GM18519 (cell line): Measurements from ENCODE around the gene PICK1.

Experiments used
- ATAC-seq: cut with Tn5 transposase; IDR thresholded peaks from one replicate; pipeline ENCODE4 v1.9.1; 2021; ENCODE audit warnings: mild to moderate bottlenecking, moderate library complexity; ENCODE audit not compliant: unreplicated experiment, low FRiP score

Gene PICK1

DNA sequence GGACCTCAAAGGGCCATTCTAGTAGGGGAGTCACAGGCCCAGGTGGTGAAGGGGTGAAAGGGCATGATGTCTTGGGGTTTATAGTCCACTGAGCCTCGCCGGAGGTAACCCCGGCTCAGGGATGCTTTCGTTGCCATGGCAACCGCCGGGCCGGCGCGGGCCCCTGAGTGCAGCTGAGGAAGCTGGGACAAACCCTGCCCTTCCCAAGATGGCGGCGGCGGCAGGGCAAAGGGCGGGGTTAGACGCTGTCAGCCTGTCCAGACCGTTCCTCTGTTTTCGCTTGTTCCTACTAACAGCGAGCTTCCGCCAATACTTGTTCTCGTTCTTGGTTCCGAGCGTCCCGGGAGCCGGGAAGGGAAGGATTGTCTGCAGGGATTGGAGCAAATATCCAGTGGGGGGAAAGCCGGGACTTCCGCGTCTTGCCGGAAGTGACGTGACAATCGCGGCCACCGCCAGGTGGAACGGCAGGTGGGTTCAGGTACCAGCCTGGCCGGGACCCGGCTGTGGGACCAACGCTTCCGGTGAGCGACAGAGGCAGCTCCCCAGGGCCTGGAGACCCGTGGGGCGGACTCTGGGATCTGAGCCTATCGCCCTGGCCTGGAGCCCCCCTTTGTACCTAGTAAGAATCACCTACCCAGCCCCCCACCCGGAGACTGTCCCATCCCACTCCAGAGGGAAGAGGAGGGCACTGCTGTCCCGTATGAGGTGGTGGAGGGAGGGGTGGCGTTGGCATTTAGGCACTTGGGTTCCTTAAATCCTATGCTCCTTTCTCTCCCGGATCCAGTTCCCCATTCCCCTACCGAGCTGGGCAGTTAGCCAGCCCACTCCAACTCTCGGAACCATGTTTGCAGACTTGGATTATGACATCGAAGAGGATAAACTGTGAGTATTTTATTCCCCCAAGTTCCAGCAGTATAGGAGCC lies at the start of gene PICK1:
PICK1 (plus strand) TSS at position 436 of the 923 bp plus-strand sequence; CDS start at position 842, 406 bp downstream.
- no peak for ATAC-seq

DNA sequence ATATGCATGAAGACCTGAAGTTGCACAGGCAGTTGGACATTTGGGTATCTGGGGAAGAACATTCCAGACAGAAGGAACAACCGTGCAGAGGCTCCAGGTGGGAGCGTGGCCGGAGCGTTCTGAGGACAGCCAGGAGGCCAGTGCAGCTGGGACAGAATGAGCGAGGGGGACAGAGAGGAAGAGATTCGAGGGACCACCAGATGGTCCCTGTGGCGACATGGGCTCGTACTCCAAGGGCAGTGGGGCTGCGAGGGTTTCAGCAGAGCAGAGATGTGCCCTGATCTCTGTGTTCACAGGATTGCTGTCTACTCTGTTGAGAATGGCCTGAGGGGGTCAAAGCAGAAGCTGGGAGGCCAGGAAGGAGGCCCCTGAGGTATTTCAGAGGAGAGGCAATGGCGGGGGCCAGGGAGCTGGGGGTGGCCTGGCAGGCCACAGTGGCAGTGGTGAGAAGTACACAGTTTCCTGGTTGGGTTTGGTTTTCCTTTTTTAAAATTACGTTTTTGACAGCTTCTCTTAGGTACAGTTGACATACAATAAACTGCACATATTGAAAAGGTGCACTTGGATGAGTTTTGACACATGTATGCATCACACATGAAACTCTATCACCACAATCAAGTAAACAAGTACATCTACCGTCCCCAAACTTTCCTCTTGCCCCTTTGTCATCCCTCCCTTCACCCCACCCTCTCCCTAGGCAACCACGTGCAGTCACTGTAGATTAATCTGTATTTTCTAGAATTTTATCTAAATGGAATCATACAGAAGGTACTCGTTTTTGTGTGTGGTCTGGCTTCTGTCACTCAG lies 48.0 kb upstream of the PICK1 start:
- no peak for ATAC-seq

DNA sequence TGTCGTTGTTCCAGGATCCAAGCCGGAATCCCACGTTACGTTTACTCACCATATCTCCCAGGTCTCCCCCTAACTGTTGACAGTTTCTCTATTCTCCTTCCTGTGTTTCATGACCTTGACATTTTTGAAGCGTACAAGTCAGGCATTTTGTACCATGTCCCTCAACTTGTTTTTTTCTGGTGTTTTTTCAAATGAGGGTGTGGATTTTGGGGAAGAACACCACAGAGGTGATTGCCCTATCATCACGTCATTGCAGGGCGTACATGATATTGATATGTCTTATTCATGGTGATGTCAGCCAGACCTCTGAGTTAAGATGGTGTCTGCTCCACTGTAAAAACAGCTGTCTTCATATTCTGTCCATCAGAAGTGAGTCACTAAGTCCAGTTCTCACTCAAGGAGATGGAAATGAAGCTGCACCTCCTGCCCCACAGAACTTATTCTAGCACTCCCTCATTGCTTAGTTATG lies 44.6 kb upstream of the PICK1 start:
- no peak for ATAC-seq

DNA sequence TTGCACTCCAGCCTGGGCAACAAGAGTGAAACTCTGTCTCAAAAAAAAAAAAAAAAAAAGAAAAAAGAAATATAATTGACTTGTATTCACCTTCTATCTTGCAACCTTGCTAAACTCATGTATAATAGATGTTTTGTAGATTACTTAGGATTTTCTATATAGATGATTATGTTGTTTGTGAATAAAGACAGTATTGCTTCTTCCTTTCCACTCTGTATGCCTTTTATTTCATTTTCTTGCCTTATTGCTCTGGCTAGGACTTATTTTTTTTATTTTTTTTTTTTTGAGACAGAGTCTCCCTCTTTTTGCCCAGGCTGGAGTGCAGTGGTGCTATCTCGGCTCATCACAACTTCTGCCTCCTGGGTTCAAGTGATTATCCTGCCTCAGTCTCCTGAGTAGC lies 43.1 kb upstream of the PICK1 start:
- no peak for ATAC-seq

DNA sequence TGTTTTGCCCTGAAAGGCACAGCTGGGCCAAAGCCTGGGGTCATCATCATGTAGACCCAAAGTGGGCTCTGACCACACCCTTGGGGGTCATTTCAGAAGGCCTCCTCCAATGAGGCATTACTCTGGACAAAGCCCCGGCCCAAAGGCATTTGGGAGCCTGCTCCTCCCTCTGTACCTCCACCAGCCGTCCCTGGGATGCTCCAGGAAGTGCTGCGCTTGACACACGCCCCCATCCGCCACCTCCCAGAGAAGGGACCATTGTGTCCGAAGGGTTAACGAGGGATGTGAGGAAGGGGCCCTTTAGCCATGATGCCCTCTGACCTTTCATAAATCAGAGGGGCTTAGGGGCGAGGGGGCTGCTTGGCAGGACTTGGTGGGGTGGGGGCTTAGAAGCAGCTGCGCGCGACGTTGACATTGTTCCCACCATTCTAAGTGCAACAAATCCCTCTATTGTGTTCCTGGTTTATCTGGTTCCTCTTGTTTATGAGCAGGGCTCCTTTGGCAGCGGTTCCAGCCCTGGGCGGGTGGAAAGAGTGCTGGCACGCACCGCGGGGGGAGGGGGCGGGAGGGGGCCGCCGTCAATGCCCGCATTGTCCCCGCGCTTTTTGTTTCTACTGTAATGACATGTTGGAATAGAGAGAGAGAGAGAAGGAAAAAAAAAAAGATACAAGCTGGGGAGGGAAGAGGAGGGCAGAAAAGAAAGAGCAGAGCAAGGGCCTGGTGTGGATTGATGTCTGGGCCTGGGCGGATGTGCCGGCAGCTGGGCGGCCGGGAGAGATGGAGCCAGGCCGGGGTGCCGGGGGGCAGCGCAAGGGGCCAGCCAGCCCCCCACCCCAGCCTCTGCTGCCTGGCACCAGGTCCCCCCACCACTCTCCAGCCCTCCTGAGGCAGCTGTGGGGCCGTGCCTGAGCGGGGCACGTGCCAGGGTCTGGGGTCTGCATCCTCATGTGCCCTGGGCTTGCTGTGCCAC lies 40.7 kb upstream of the PICK1 start:
- ATAC-seq = no peak

DNA sequence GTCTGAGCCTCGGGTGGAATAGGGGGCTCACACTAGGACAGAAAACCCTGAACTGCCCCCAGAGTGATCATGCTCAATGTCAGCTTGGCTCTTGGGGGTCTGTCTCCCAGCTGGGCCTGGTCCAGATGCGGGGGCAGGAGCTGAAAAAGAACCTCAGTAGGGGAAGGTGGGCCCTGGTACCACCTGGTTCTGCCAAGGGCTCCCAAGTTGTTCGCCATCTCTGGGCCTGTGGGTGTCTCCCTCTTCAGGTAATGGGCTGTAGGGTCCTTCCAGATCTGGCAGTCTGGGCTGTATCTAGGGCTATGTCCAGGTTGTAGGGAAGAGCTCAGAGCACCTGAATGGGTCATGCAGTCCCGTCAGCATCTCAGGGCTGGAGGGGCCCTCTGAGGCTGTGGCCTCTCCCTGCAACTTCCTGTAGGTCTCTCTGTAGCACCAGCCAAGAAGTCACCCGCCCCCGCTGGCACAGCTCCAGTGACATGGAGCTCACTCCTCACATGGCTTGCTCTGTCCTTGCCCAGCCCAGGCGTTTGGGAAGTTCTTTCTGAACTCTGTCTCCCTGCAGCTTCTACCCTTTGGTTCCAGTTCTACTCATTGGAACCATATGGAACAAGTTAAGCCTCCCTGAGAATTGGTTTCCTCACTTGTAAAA lies 39.8 kb upstream of the PICK1 start:
- no peak for ATAC-seq

DNA sequence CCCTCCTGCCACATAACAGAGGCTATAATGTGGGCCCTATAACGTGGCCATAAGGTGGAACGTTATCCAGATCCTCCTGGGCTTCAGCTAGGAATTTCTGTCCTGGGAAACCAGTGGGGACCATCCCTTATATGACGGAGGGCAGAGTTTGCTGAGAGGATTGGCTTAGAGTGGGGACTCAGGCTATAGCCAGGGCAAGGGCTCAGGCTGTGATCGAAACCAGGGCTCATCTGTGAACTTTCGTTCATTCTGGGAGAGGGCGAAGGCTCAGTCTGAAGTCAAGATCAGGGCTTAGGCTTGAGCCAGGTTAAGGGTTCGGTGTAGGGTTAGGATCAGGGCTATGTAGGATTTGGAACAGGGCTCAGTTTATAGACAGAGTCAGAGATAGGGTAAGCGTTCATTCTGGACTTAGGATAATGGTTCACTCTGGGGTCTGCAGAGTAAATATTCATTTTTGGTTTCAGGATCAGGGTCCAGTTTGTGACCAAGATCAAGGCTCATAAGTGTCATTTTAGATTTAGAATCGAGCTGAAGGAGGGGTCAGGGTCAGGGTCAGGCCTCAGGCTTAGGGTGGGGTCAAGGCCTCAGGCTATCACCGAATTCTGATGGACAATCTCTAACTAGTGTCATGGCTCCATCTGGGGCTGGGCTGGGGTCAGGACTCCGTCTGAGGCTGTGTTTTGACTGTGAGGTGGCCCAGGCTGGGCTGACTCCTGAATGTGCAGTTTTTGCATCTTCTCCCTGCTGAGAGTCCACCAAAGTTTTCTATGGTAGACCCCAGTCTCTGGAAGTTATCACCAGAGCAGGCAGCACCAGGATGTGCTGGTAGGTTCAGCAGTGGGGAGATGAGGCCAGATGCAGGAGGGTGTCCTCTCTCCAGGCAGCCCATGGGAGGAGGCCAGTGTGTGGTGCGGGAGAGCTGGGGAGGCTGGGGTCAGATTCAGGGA lies 39.0 kb upstream of the PICK1 start:
- no peak for ATAC-seq

DNA sequence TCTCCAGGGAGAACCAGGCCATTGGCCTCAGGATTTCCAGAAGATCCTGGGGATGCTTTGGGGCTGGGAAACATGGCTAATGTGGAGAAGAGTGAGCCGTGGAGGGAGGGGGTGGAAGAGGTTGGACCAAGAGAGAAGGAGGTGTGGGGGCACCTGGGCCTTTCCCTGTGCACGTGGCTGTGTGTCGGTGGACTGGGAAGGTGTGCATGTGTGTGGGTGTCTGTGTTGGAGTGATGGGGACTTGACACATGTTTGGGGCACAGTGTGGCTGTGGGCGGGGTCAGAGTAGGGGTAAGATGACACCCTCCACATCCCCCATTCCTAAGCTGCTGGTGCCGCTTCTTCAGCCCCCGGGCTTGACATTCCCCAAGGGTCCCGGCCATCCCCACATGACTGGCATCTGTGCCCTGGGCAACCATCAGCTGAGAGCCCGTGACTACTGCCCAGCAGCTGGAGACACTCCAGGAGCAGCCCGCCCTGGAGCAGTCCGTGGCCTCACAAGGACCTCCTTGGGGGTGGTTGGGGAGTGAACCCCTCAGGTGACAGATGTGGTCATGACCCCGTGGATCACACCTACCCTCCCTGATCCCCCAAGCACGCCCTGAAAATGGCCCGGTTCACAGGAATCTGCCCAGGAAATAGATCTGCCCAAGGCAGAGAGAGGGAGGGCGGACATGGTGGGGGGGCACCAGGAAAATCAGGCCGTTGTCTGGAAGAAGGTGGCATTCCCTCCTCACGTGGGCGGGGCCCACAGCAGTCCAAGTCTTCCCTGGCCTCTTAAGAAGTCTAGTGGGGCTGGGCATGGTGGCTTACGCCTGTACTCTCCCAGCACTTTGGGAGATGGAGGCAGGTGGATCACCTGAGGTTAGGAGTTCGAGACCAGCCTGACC lies 38.0 kb upstream of the PICK1 start:
- ATAC-seq = no peak

DNA sequence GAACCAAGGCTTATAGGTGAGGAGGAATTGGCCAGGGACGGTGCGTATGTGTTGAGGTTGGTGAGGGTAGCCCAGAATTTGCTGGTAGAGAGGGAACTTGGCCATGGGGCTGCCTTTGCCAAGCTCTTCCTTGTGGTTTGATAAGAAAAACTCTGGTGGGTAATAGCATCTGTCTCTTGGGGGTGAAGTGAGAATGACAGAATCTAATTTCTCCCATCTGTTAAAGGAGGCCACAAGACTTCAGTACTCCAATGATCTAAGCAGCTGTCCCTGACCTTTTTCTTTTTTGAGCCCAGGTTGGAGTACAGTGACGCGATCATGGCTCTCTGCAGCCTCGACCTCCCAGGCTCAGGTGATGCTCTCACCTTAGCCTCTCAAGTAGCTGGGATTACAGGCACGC lies 36.0 kb upstream of the PICK1 start:
- no peak for ATAC-seq

DNA sequence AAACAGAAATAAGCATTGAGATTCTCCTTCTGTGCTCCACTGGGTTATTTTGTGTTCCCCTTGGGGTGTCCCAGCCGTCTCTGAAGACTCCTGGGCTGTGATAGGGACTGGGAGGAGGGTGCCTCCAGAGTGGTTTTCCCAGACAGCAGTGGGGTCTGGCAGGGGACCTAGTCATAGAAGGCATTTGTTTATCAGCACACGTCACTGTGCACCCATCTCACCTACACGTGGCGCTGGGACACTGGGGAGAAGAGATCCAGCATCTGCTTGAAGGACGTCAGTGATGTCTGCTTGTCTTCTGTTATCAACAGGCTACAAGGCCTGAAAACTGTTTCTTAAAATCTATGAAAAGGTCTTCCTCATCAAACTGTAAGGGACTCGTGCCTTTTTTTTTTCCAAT lies 34.2 kb upstream of the PICK1 start:
- no peak for ATAC-seq

DNA sequence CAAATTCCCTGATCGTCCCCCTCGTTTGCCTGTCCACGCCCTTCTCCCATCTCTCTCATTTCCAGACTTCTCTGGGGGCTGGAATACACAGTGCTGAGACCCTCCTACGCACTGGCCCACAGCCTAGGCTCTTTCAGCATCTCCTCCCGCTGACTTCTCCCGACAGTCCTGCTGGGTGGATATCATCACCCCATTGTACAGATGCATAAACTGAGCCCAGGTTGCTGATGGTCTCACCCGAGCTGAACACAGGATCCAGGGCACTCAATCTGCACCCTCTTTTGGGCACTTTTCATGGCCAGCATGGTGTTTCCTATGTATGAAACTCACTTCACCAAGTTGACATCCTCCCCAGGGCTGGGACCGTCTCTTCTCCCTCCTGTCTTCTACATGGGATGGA lies 31.7 kb upstream of the PICK1 start:
- no peak for ATAC-seq

DNA sequence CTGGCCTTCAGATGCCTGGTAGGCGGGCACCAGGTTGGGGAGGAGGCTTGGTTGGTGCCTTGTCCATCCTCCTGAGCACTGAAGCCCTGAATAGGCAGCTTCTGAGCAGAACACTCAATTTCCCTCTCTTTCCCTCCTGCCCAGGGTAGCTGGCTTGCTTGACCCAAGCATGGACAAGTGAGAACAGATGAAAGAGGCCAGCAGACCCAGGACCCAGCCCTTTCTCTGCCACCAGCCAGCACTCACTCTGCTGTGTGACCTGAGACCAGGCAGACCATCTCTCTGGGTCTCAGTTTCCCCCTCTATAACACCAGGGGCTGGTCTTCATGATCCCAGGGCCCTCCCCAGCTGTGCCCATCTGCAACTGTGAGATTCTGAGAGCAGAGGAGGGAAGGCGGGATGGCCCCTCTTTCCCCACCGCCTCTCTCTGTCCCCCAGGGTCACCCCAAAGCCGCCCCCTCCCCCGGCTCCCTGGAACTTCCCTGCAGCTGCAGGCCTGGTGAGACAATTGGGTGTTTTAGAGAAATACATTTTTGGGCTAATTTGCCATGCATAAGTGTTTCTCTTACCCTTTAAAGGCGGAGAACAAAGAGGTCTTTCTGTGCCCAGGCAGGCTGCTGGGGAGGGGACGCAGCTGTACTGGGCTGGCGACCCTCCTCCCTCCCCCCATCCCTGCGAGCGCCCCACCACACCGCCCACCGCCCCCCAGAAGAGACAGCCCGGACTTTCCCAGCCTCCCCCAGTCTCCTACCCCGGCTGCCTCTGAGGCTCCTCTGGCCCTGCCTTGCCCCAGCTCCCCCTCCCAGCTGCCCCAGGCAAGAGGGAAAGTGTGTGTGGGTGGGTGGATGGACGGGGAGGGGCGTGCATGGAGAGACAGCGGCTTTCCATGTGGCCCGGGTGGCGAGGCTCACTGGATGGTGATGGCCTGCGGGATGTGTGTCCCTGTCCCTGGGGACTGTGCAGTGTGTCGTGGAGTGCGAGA lies 30.8 kb upstream of the PICK1 start:
- ATAC-seq = no peak

DNA sequence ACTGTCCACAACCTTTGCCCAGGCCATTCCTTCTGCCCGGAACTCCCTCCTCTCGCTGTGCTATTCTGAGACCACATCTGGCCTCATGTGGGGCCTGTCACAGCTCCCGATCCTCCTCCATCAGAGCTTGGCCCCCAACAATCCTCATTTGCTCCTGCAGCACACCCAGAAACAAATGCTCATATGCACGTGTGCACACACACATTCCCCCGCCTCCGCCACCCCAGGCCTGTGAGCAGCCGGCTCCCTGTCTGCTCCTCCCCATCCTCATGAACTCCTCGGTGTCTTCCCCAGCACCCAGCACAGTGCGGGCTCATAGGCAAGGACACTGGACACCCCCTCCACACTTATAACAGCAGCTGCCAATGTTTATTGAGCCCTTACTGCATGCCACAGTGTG lies 29.7 kb upstream of the PICK1 start:
- no peak for ATAC-seq

DNA sequence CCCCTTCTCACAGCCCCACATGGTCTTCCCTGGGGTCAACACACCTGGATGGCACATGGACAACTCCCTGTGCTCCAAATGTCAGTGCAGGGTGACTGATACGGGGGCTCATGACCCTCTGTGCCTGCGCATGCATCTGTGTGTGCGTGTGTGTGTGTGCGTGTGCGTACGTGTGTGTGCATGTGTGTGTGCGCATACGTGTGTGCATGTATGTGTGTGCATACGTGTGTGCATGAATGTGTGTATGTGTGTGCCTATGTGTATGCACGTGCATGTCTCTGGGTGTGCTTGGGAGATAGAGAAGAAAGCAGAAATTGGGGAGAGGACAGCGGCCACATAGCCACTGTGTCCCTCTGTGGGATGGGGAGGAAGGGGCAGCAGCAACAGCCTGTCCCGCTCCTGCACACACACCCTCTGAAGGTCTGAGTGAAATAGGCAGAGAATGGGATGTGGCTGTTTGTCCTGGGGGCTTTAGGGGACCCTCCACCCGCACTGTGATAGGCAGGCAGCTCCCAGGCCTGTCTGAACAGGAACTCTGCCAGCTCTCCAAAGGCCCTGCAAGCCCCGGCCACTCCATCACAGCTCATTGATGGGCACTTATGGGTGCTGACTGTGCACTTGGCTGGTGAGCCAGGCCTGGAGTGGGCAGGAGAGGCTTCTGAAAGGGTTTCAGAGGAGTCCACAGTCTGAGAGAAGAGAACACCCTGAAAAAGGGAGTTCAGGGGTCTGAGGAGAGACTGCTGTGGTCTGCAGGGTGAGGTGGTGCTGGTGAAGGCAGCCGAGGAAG lies 28.7 kb upstream of the PICK1 start:
- ATAC-seq = no peak

DNA sequence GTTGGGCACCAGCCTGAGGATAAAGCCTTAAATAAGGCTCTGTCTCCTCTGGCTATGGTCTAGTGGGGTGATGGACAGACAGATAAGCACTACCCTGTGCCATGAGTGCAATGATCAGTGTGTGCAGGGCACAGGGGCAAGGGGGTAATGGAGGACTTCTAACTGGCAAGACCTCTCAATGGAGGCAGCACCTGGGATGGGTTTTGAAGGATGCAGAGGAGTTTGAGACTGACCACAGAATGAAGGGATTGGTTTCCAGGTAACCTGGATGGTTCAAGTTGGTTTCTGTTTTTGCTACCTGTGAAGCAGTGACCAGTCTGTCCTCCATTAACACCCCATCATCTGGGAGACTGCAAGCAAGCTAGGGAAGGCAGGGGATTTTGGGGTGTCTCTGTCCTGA lies 27.8 kb upstream of the PICK1 start:
- no peak for ATAC-seq

DNA sequence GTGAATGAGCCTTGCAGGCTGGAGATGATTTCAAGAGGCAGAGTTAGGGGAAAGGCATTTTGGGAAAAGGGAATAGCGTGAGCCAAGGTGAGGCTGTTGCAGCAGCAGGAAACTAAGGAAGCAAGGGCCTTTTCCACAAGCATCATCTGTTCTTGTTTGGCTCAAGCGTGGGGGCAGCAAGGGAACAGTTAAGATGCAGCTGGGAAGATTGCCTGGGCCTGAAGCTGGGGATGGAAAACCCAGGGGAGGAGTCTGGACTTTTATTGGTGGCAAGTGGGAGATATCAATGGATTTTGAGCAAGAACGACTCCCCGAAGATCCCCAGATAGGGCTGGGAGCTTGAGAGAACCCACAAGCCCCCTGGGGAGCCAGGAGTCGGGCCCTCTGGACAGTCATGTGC lies 27.3 kb upstream of the PICK1 start:
- no peak for ATAC-seq
